HG03064 (cell line): ENCODE data around the gene C20orf96.
A peak's percentile ranks its signal among the peaks of the same experiment; 100 is the strongest.

ENCODE experiments used
- ATAC-seq: cut with Tn5 transposase; IDR thresholded peaks from one replicate; pipeline ENCODE4 v1.9.1; 2021; ENCODE audit warnings: low read depth; ENCODE audit not compliant: unreplicated experiment

Gene C20orf96

DNA sequence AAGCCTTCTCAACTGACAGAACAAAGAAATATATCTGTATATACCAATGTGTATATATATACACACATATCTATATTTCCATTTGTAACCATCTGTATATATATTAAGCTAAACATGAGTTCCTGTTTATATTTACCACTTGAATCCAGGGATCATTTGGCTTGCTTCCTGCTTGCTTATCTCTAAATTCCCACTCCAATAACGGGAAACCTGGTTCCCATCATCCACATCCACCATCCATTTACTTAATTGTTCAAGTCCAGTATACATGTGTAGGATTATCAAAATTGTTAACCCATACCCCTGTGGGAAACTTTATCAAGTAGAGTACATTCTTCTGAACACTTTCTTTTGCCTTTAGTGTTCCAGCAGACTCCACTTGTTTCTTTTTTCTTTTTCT lies 22.3 kb upstream of the C20orf96 start:
- ATAC-seq: no peak

DNA sequence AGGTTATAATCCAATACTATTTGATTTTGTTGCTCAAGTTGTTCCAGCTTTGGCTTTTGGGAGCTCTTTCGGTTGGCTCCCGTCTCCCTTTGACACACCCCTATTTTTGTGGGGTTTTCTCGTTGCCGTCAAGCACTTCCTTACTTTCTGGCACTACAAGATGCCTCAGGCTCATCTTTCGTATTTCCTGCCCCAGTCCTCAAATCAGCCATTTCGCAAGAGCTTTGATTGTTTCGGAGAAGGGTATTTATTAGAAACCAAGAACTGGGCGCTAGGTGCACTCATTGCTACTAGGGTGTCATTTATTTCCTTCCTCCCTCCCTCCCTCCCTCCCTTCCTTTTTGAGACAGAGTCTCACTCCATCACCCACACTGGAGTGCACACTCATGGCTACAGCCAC lies 21.5 kb upstream of the C20orf96 start:
- no peak for ATAC-seq

DNA sequence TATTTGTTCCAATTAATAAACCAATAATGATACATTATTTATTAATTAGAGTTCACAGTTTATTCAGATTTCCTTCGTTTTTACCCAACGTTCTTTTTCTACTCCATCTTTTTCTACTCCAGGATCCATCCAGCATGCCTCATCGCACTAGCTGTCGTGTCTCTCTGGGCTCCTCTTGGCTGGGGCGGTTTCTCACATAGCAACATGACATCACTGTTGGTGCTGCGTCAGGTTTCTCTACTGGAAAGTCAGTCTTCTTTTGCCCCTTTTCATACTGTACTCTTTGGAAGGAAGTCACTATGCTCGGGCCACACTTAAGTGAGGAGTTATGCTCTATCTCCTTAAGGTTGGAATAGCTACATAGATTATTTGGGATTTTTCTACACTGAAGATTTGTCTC lies 21.1 kb upstream of the C20orf96 start:
- ATAC-seq: no peak

DNA sequence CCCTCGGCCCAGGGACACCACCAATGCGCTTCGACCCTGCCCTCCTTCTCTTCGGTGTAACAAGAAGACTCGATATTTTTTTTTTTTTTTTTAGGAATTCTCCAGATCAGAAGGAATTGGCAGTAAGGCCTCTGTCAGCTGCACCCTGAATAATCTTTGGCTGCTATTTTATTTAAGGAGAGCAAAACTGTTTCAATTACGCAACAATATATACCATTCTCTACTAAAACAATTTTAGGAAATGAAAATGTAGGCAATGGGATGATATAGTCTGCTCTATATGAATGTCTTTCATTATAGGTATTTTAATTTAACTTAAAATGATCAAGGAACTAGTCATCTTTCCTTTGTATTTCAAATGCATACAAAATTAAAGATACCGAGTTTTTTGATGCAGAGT lies 20.1 kb upstream of the C20orf96 start:
- ATAC-seq: no peak

DNA sequence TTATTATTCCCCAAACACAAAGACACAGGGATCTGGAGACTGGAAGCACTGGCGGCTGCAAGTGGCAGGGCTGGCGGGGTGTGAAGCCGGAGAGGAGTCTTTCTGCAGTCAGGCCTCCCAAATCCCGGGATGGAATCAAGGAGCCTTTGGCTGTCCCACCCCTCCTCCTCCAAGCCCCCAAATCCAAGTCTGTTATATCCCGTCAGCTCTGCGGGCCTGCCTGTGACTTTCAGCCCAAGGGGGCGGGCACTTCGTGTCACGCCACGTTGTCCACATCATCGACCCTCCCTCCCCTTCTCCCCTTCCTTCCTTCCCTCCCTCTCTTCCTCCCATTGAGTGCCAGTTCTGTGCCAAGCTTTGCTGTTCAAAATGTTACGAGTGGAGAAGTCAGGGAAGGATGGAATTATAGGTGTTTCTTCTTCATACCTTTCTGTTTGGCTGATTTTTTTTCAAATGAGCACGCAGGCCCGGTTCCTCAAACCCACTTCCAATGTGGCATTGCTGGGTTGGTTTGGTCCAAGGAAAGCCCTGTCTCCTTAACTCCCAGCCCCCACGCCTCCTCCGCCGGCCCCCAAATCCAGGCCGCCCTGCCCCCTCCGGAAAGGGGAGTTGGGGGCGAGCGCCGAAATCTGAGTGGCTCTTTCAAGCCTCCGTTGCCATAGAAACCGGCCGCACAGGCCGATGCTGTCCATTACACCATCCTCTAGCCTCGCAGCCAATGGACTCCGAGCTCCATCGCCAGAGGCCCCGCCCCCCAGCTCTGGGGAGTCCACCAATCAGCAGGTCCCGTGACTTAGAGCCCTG lies 19.5 kb upstream of the C20orf96 start:
- ATAC-seq: peak; percentile 98

DNA sequence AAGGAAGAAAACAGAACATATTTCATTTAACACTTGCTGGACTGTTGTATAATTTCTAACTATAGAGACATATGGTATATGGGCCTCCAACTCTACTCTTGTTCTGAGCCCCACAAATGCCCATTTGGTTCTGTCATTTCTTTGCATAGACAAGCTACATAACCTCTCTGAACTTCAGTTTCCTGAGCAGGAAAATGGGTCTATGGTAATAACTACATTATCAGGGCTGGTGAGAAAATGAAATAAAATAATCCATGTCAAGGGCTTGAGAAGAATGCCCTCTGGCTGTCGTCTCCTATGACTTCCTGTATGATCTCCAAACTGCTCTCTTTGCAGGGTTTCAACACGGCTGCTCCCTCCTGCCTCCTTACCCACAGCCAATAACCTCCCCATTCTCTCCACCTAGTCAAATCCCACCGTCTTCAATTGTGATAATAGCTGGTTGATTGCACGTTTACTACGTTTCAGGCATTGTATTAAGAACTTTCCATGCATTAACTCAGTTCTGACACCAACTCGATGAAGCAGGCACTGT lies 18.8 kb upstream of the C20orf96 start:
- no peak for ATAC-seq

DNA sequence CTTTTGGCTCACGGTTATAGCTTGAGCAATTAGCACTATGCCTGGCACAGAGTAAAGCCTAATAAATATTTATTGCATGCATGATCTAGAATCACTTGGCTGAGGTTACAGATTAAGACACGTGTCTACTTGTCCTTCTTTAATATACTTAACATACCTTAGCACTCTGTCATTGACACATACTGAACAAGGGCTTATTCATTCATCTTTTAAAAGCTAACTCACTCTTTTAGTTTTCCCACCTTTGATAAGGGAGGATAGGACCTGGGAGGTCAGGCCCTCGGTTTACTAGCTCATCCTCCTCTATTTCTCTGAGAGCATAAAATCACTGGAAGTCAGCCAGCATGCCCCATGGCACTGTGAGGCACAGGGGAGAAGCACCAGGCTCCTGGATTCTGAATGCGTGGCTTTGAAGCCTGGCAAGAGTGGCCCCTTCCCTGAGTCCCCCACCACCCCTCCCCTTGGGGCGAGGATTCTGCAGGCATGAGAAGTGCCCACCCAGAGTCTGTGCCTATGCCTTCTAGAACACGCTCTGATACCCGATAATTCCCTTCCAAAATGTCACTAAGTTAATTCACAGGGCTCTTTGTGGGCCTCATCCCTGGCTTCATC lies 18.0 kb upstream of the C20orf96 start:
- ATAC-seq: no peak

DNA sequence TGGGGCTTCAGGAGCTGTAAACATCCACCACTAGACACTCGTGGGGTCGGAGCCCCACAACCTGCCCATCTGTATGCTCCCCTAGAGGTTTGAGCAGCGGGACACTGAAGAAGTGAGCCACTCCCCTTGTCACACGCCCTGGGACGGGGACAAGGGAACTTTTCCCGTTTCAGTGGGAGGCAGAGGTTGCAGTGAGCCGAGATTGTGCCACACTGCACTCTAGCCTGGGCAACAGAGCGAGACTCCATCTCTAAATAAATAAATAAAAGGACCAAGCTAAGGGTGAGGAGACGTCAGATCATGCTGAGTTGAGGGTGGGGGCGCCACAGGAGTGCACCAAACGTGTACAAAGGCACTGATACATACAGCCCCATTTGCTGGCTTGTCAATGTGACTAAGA lies 15.2 kb upstream of the C20orf96 start:
- ATAC-seq: no peak

DNA sequence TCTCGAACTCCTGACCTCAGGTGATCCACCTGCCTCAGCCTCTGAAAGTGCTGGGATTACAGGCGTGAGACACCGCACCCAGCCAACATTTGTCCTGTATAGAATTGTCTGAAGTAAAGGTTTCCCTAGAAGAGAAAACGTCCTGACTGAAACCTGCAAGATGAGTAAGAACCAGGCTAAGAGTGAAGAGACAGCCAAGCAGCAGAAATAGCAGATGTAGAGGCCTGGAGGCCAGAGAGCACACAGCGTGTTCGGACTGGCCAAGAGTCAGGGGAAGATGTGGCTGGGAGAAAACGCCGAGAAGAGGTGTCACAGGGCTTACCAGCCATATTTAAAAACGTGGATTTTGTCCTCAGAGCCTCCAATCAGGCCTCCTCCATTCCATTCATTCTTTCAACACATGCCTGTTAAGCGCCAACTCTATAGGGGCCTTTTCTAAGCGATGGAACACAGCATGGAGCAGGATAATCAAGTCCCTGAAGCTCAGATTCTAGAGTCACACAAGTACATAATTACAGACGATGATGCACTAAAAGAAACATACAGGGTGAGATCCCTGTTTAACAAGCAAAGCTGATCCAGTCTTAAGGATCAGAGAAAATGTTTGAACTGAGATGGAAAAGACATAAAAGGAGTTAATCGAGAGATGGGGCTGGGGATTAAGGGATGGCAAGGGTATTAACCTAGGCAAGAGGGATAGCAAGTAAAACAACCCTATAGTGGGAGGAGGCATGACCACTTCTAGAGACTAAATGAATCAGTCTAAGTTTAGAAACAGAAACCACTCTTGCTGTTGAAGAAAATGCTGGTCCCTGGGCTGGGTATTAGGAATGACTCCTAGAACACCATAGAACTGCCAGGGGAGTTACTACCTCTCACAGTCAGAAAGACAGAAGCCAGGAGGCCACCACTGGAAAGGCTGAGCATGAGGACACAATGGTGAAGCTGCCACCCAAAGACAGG lies 11.6 kb upstream of the C20orf96 start:
- ATAC-seq: no peak

DNA sequence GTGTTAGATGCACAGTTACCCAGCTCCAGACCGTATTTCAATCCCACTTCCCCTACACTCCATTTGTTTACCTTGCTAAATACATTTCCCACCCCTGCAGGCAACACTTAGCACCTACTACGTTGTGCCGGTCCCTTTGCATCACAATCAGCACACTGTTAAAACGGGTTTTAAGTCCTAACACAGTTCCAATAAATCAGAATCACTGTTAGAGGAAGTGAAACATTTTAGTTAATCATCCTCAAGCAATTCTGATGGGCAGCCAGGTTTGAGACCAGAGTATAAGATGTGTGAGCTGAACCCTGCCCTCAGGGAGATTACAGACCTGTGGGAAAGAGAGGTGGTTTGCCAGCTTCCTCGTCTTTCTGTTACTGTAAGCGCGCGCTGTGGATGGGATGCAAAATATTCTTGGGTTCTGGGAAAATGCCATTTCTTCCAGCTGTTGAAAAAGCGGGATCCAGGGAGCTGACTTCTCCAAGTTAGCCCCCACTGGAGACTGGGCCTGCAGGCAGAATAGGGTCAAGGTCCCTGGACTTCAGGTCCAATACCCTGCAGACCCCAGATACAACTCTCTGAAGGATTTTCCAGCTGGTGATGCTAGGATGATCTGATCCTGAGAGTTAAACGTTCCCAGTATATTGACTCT lies 9.9 kb upstream of the C20orf96 start:
- no peak for ATAC-seq

DNA sequence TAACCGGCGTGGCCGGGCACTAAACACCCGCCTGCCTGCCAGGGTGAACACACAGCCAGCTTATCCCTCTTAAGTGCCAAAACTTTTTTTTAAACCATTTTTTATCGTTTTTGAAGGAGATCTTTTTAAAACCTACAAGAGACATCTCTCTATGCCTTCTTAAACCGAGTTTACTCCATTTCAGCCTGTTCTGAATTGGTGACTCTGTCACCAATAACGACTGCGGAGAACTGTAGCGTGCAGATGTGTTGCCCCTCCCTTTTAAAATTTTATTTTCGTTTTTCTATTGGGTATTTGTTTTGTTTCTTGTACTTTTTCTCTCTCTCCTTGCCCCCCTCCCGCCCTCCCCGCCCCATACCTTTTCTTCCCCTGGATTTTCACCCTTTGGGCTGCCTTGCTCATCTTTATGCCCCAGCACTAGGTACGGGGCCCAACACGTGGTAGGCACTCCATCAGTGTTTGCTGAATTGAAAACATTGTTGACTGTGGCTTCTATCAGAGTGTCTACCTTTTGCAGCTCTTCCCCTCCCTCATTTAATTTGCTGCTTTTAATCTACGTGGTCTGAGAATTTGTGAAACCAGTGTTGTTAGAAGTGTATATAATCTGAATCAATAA lies 8.3 kb upstream of the C20orf96 start:
- ATAC-seq: no peak

DNA sequence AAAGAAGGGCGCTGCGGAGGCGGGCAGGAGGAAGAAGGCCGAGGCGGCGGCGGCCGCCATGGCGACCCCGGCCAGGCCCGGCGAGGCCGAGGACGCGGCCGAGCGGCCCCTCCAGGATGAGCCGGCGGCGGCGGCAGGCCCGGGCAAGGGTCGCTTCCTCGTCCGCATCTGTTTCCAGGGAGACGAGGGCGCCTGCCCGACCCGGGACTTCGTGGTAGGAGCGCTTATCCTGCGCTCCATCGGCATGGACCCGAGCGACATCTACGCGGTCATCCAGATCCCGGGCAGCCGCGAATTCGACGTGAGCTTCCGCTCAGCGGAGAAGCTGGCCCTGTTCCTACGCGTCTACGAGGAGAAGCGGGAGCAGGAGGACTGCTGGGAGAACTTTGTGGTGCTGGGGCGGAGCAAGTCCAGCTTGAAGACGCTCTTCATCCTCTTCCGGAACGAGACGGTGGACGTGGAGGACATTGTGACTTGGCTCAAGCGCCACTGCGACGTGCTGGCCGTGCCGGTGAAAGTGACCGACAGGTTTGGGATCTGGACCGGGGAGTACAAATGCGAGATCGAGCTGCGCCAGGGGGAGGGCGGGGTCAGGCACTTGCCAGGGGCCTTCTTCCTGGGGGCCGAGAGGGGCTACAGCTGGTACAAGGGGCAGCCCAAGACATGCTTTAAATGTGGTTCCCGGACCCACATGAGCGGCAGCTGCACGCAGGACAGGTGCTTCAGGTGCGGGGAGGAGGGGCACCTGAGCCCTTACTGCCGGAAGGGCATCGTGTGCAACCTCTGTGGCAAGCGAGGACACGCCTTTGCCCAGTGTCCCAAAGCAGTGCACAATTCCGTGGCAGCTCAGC lies 7.6 kb upstream of the C20orf96 start:
- peak; percentile 25 for ATAC-seq

DNA sequence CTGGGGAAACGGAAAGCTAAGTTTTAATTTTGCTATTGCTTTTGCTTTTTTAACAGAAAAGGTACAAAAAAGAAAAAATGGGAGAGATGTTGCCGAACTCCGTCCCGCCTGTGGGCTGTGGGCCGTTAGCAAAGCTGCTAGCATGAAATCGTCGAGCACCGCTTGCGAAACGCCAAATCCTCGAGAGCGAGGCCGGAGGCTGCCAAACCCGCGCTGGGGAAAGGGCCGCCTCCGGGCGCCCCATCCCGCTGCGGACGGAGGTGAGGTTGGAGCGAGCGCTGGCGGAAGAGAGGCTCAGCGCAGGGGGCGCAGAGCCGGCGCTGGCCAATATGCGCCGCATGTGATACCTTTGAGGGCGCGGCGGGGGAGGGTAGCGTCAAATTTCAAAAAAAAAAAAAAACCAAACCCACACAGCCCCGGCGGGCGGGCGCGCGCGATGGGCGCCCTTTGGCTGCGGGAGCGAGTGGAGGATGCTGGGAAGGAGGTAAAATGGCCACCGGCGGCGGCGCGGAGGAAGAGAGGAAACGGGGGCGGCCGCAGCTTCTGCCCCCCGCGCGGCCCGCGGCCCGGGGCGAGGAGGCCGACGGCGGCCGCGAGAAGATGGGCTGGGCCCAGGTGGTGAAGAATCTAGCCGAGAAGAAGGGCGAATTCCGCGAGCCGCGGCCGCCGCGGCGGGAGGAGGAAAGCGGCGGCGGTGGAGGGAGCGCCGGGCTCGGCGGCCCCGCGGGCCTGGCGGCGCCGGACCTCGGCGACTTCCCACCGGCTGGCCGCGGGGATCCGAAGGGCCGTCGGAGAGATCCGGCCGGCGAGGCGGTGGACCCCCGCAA lies 6.8 kb upstream of the C20orf96 start, which contains the start of gene ZCCHC3:
TSS of gene ZCCHC3 (plus strand) at position 473 of the 827 bp plus-strand sequence. CDS start at position 490, 17 bp downstream.
- peak; percentile 59 for ATAC-seq

DNA sequence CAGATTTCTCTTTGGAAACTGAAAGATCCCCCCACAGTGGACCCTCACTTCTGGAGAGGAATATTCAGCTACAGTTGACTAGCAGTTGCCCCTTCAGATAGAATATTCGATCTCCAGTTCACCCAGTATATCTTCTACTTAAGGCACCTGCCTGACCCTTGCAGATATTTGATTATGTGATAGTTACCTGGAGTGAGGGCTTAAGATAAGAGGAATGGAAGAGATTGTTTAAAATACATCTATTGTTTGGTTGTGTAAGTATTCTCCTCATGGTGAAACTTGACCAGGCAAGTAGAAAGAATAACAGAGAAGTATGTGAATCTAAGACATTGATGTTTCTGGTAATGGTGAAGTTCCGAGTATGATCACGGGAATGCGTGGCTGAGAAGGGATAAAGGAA lies 5.3 kb upstream of the C20orf96 start:
- ATAC-seq: no peak

DNA sequence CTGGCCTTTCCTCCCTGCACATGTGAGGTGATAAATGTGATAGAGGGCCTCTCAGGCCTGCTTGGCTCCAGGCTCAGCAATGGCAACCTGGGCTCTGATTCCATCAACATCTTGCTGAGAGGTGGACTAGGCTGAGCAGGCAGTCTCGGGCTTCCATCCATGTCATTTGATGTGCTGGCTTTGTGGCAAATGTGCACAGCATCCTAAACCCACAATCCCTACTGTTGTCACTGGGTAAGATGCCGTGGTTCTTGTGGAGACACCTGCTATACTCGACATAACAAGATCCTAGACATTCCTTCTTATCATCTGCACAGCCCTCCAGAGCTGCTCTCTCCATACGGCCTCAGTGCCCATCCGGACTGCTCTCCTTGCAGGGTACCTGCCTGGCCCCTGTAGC lies 4.1 kb upstream of the C20orf96 start:
- no peak for ATAC-seq

DNA sequence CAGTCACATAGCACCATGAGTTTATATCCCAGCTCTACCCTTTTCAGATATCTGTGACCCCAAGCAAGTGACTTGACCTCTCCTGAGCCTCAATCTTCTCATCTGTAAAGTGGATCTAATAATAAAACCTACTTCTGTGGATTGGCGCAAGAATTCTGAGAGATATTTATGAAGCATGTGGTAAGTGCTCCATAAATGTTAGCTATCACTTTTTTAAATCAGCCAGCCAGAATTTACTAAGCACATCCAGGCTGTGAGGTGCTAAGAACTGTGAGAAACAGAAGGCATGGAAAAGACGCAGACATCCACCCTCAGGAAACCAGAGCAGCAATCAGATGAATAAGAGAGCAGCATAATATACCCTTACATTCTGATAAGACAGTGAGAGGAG lies 862 bp downstream of the C20orf96 start:
- ATAC-seq: peak; percentile 15

DNA sequence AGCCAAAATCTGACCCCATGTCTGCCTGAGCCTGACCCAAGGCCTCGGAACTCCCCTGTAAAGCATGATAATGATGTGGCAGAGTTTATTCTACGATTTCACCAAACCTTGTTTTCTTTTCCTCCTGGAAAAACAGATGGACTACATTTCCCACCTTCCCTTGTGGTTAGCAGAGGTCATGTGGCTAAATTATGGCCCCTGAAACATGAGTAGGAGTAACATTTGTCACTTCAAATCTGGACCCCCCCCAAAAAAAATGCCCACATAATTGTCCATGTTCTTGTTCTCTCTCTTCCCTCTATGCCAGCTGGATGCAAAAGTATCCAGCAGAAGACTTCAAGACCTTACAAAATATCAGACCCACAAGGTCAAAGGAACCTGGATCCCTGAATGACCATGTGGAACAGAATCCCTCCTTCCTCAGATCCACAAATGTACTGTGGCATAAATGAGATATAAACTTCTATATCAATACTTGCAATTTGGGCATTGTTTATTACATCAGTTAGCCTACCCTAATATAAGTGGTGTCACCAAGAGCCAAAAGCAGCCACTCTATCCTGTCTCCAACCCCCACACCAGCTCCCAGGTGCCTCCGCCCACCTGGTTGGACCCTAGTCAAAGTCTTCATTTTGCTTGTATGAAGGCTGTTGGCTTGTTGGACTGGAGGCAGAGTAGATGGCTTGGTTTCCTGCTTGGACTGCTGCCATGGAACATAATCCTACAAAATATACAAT lies 1.4 kb downstream of the C20orf96 start:
- no peak for ATAC-seq
